Retina (tissue), 1 donor: ENCODE measurements around the gene GSPT2.
"Not testable (repeated sequence)": the region's sequence is repeated elsewhere in the genome, so short reads cannot be mapped to it uniquely, and the experiment has no call there.

Experiments
- DNase-seq: peaks from one replicate; pipeline ENCODE4 v3.0.0-alpha.2; 2016

The GSPT2 gene

DNA sequence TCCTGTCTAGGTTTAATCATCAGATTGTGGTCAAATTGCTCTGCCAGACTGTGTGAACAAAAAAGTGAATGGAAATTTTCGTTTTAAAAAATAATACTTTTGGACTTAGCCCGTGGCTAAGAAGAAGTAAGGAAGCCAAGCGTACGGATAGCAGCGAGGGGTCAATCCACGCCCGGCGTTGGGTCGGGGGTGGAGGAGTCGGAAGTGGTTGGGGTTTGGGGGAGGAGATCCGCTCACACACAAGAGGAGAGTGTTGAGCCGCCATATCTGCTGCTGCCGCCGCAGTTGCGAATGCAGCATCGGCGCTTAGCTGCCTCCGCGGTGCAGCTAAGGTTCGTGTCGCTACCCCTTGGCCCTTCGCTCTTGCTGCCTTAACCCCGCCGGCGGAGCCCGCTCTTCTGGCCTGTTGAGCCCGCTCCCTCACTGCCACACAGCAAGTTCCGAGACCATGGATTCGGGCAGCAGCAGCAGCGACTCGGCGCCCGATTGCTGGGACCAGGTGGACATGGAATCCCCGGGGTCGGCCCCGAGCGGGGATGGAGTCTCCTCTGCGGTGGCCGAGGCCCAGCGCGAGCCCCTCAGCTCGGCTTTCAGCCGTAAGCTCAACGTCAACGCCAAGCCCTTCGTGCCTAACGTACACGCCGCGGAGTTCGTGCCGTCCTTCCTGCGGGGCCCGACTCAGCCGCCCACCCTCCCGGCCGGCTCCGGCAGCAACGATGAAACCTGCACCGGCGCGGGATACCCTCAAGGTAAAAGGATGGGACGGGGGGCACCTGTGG is at the start of gene GSPT2:
Gene GSPT2, plus strand, starts transcription at position 264 of the 779 bp plus-strand sequence. Its CDS starts 185 bp downstream, at position 449.
- DNase-seq = peak; percentile 78

DNA sequence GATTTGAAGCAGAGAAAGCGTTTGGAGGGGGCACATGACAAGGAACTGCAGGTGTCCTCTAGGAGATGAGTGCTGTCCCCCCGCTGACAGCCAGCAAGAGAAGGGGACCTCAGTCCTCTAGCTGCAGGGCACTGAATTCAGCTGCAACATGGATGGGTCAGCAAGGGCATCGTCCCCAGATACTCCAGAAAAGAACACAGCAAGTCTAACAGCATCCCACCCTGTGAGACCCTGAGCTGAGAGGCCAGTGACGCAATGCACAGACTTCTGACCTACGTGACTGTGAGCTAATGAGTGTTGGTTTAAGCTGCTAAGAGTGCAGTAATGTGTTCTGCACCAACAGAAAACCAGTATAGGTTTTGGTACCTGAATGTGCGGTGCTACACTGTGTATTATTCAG is 49.0 kb upstream of the GSPT2 start:
- DNase-seq = no peak

DNA sequence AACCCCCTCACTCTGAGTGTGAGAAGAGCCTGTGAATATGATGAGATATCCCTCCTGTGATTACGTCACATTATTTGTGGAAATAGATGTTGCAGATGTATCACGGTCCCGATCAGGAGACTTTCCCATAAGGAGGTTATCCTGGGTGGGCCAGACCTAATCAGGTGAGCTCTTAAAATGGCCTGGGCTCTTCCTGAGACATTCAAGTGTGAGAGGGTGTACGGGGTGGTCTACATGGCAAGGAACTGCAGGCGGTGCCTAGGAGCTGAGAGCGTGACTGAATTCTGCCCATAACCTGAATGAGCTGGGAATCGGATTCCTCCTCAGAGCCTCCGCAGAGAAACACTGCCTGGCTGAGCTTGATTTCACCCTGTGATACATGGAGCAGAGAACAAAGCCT is 45.8 kb upstream of the GSPT2 start:
- DNase-seq = no peak

DNA sequence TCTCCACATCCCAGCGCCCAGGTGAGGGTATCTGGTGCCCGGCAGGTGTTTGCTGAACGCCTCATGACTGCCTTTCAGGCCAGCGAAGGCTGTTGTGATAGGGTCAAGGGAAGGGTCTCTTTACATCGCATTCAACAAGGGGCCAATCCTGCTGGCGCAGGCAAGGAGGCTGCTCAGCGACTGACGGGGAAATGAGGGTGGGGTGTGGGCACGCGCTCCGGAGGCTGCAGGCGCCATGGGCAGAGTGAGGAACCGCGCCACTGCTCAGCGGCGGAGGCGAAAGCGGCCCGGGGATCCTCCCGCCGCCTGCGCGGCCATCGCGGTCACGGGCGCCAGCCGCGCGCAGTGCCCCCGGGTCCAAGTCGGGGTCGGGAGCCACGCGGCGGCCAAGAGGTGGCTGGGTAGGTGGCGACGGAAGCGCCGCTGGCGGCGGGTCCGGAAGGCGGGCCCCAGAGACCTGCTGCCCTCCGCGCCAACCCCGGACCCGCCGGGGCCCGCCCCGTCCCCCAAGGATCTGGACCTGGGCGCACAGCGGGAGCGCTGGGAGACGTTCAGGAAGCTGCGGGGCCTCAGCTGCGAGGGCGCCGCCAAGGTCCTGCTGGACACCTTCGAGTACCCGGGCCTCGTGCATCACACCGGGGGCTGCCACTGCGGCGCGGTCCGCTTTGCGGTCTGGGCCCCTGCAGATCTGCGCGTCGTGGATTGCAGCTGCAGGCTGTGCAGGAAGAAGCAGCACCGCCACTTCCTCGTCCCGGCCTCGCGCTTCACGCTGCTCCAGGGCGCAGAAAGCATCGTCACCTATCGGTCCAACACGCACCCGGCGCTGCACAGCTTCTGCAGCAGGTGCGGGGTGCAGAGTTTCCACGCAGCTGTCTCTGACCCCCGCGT is 32.7 kb upstream of the GSPT2 start, which contains the start of gene CENPVL1:
Gene CENPVL1, plus strand, starts transcription at position 236 of the 888 bp plus-strand sequence. Its CDS starts 0 bp downstream, at position 236.
- DNase-seq = not testable (repeated sequence)

DNA sequence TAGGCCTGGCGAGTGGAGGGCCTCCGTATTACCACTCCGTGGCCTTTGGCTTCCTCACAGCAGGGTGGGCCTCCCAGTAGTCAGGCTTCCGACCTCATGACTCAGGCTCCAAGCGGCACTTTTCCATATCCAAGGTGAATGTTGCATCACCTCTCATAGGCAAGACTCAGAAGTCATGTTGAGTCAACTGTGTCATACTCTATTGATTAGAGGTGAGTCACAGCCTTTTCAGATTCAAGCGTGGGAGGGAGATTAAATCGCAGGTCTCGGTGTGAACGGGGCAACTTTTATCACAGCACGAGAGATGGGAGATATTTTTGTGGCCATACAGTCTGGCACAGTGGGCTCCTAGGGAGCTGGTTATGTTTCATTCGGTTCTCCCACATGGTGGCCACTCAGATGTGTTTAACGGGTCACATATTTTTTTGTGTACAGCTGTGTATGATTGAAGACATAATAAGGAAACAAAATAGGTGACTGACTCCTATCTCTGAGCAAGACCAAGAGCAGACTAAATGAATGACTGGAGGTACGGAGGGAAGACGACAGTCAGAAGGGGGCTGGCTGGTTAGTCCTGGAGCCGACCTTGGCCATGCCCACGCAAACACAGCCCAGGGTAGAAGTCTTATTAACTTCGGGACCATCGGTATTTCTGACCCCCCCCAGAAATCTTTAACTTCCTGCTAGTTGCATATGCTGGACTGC is 30.1 kb upstream of the GSPT2 start:
- DNase-seq = not testable (repeated sequence)

DNA sequence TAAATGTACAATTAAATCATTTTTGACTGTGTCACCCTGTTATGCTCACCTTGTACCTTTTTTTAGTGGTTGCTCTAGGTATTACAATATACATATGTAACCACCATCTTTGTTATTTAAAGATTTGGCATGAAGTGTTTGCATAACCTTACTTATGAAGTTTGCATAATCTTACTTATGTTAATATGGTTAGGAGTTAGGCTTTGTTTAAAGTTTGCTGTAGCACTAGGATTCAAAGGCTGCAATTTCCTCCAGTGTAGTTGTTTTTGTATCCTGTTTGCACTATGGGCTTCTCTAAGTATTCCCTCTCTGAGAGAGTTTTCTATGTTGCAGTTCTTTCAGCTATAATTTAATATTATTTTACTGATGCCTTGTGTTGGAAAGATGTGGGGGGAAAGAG is 15.0 kb upstream of the GSPT2 start:
- DNase-seq = no peak

DNA sequence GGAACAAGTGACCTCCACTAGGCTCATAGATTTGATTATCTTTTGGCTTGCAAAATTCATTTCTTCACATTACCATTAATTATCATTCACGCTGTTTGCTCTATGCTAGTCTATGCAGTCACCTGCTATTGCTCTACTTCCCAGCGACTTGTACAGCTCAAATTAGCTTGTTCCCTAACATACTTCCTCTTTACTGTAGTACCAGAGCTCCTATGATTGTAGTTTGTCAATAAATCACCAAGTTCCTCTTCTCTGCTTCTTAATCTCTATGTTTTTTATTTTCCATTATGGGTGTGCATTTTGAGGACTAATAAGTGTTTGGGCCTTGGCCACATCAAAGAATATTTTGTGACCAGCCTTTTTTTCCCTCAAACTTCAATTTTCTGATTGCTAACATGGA is 6.2 kb upstream of the GSPT2 start:
- DNase-seq = no peak

DNA sequence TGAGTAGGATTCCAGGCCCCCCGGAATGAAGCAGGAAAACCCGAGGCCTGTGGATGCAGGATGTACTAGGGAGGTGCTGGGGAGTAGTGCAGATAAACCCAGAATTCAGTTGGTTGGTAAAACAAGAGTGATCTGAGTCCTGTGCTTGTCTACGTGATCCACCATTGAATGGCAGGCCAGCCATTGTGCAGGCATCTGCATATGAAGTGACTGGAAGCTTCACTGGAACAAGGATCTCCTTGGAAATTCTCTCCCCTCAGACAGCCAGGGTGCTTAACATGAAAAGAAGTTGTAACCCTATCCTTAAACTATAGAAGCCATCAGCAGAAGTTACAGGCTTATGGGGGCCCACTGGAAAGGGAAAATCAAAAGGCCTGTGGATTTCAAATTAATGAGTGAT is 656 bp upstream of the GSPT2 start:
- no peak for DNase-seq

DNA sequence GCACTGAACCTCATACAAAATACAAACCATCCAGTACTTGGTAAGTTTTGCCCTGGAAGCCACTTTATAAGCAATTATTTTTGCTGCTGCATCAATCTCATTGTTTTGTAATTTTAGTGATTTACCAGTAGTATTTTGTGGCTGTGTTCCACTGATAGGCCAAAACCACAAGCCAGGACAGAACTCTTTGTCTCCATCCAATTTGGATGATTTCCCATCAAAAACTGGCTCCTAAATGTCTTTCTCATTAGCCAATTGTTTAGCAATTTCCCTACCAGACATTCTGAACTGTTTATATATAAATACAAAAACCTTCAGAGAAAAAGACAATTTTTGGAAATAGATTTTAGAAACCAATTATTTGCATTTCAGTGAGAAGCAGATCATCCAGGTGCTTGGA is 4.4 kb downstream of the GSPT2 start:
- DNase-seq = no peak

DNA sequence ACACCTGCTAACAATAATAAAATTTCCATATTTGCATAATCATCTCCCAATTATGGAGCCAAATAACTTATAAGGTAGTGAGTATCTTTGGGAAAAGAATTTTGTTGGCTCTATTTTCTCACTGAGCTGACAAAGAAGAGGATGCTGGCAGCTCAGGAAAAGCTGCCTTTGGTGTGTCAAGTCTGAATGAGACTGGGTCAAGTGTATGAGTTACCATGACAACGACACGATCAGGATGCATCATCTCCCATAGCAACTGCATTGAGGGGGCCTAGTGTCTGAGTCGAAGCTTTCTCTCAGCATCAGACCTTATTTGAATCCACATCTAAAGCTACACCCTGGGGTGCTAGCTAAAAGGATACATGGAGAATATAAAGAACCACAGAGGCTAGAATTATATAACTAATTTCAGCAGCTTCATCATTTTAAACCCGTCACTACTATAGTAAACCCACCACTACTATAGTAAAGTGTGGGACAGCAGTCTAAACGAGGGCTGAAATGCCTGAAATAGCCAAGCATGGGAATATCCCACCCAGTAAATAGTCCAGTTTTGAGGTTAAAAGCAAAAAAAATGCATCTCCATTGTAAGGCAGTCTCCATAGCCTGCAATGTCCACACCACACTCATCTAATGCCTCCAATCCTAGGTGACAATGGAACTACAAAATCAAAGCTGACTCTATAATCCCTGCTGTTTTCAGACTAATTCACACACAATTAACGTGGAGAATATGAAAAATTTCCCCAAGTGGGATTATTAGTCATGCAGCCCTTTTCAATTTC is 16.0 kb downstream of the GSPT2 start:
- DNase-seq = peak; percentile 59

DNA sequence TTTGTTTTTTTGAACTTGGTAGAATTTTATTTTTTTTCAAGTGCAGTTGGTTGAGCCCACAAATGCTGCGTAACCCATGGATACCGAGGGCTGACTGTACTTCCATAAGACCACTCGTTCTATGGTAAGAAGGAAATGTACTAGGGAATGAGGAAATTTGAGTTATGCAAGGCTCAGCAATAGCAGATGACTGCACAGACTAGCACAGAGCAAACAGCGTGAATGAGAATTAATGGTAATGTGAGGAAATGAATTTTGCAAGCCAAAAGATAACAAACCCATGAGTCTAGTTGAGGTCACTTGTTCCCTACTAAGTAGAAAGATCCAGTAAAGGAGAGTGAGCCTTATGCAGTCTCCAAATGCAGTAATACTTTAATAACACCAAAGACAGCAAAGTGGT is 17.4 kb downstream of the GSPT2 start:
- no peak for DNase-seq

DNA sequence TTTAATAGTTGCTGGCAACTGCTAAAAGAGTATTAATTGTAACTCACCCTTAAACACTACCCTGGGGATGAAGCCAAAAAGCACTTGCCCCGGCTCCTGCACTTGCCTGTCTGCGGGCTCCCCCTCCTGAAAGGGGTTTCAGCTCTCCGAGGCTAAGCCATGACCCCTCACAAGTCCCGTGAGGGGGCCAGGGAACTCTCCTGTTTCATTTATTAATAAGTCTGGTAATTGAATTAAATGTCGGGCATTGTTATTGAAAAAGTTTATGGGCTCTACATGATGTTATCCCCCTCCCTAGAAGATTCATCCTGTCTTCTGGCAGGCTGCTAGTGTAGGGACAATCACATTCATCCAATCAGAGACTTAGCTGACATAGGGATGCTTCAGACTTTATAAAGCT is 23.3 kb downstream of the GSPT2 start:
- no peak for DNase-seq

DNA sequence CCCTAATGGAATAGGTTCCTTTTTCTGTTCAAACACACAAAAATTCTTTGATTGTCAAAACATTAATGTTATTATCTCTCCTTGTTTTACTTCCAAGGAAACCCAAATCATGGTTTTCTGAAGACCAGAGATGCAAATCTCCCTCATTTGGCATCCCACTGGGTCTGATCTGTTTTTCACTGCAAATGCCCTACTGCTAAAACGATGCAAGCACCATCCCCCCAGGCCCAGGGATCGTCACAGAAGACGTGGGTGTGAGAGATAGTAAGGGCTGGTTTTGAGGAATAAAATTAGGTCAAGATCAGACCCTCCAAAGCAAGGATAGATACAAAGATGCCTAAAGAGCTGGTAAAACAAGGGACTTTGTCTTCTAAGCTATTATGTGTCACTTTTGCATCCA is 33.6 kb downstream of the GSPT2 start:
- no peak for DNase-seq

DNA sequence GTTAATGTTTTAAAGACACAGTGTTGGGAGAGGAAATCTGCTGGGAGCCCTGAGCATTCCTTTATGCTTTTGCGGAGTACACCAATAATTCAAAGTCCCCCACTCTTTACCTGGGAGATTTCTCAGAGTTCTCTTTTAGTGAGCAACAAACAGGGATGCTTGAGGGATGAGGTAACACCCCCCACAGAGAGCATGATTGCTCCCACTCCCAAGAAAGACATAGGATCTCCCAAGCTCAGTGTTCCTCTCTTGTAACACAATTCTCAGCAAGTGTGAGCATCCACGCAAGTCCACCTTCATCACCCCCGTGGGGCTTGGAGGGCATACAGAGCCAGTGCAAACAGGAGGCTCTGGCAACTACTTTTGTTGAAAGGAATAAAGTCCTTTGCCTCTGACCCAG is 36.1 kb downstream of the GSPT2 start:
- no peak for DNase-seq

DNA sequence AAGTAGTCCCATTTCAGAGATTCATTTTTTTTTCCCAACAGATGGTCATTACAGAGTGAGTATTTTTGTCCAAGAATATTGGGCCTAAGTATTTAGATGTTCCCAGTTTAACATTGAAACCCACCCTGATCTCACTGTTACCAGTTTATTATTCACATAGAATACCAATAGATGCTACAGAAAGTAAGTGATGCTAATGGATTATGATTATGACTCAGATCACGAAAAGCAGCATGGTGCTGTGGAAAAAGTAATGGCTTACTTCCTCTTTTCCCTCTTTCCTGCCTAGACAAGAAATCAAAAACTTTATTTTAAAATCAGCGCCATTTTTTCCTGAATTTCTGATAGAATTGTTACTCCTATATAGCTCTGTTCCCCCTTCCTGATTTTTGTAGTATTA is 51.9 kb downstream of the GSPT2 start:
- DNase-seq = no peak
